SH-SY5Y (cell line): ENCODE results near the gene FAT3.

ENCODE experiments used
- GATA2 ChIP-seq: IDR thresholded peaks from 2 replicates; pipeline ENCODE4 v1.6.1; 2011; ENCODE audit warnings: mild to moderate bottlenecking, low read depth, low read length
- GATA3 ChIP-seq: IDR thresholded peaks from 2 replicates; pipeline ENCODE4 v1.6.1; 2011; ENCODE audit warnings: low read depth, mild to moderate bottlenecking, low read length, moderate library complexity

DNA sequence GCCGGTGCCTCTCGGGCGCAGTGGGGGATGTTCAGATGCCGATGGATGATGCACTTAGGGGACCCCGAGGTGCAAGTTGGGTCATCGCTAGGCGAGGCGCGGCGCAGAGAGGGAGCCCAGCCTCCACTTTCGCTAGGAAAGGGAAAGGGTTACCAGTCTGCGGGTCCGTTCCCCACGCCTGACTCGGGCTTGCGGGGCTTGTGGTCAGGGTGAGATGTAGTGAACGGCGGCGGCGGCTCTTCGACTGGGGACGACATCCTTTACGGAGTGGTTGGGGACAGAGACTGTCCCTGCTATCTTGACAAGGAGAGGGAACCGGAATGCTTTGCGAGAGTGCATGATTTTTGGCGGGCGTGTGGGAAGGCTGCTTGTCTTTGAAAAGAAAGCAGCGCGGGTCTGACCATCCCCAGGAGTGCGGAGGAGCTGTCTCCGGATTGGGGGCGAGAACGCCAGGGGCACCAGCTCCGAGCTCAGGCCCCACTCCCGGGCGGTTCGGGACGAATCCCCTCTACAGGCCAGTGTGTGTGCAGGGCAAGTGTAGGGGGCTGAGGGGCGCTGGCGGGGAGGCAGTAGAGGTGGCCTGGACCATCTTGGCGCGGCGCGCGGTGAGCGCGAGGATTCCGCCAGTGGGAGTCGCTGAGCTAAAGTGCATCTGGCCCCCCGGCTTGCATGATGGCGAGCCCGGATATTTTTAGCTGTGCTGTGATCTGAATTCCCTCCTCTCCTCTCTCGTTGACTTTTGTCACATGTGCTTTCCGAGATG is 1.1 kb downstream of the FAT3 start:
- TF ChIP-seq GATA2, result no peak
- TF ChIP-seq GATA3, result no peak
